ENCODE results near the gene FBF1. TPM values are rescaled to one million over a fixed set of nuclear protein-coding genes. Genes with fewer than 3 reads are reported as not detected.

FBF1 gene
- total and polyA plus RNA-seq, 9 of the 15 experiments (the other 6 are each of a cell fraction or from before 2014, with no cell fraction given), result 0.46 to 14.9 (median 7.5) TPM

DNA sequence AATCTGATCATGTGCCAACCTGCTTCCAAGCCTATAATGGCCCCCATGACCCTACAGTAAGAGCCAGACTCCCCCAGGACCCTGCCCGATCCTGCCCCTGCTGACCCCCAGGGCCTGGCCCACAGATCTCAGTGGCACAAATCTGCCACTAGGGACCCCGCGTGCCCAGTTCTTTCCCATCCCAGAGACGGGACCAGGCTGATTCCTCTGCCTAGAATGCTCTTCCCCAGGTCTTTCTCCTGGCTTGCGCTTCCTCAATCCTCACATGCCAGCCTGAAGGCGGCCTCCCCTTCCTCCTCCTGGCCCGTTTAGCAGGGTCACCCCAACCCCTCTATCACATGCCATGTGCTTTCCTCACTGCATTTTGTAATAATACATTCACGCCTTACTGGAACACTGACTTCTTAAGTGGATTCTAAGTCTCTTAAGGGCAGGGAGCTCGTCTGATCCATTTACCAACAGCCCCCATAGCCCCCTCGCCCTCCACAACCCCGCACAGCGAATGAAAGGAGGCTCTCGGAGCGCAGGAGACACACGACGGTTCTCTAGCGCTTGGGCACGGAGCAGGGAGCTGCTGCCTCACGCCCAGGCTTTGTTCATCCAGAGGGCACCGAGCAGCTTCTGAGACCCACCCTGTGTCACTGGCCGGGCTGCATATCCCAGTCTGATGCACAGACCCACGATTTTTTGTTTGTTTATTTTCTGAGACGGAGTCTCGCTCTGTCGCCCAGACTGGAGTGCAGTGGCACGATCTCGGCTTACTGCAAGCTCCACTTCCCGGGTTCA, 45.3 kb downstream of the FBF1 start (continued):
- no peak for TF ChIP-seq ZNF384 (IDR thresholded peaks at IDR 0.05; ENCODE audit: low read depth, low read length)
- TF ChIP-seq ZC3H4 (CRISPR knock-in tag; IDR thresholded peaks at IDR 0.05; ENCODE audit: borderline replicate concordance), result 0 out of 2 replicates have a peak, but pooled peaks have one; percentile 8
- no peak for TF ChIP-seq DPF2 (IDR thresholded peaks at IDR 0.05)
- TF ChIP-seq, protein P1, sequence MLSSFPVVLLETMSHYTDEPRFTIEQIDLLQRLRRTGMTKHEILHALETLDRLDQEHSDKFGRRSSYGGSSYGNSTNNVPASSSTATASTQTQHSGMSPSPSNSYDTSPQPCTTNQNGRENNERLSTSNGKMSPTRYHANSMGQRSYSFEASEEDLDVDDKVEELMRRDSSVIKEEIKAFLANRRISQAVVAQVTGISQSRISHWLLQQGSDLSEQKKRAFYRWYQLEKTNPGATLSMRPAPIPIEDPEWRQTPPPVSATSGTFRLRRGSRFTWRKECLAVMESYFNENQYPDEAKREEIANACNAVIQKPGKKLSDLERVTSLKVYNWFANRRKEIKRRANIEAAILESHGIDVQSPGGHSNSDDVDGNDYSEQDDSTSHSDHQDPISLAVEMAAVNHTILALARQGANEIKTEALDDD (IDR thresholded peaks at IDR 0.05), result no peak
- no peak for TF ChIP-seq GABPB1 (CRISPR knock-in tag; IDR thresholded peaks at IDR 0.05)
- TF ChIP-seq ELF2 (CRISPR knock-in tag; IDR thresholded peaks at IDR 0.05), result no peak; the same call in 1 of the 2 replicates
- TF ChIP-seq, protein P2, sequence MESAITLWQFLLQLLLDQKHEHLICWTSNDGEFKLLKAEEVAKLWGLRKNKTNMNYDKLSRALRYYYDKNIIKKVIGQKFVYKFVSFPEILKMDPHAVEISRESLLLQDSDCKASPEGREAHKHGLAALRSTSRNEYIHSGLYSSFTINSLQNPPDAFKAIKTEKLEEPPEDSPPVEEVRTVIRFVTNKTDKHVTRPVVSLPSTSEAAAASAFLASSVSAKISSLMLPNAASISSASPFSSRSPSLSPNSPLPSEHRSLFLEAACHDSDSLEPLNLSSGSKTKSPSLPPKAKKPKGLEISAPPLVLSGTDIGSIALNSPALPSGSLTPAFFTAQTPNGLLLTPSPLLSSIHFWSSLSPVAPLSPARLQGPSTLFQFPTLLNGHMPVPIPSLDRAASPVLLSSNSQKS (CRISPR knock-in tag; IDR thresholded peaks at IDR 0.05), result no peak
- TF ChIP-seq, protein P3, sequence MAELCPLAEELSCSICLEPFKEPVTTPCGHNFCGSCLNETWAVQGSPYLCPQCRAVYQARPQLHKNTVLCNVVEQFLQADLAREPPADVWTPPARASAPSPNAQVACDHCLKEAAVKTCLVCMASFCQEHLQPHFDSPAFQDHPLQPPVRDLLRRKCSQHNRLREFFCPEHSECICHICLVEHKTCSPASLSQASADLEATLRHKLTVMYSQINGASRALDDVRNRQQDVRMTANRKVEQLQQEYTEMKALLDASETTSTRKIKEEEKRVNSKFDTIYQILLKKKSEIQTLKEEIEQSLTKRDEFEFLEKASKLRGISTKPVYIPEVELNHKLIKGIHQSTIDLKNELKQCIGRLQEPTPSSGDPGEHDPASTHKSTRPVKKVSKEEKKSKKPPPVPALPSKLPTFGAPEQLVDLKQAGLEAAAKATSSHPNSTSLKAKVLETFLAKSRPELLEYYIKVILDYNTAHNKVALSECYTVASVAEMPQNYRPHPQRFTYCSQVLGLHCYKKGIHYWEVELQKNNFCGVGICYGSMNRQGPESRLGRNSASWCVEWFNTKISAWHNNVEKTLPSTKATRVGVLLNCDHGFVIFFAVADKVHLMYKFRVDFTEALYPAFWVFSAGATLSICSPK (IDR thresholded peaks at IDR 0.05; ENCODE audit: borderline replicate concordance), result 0 out of 2 replicates have a peak, but pooled peaks have one; percentile 13
- TF ChIP-seq, protein P4, sequence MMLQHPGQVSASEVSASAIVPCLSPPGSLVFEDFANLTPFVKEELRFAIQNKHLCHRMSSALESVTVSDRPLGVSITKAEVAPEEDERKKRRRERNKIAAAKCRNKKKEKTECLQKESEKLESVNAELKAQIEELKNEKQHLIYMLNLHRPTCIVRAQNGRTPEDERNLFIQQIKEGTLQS (IDR thresholded peaks at IDR 0.05), result no peak
- TF ChIP-seq, protein P4 (CRISPR knock-in tag; conservative IDR thresholded peaks at IDR 0.05), result 0 out of 2 replicates have a peak, but pooled peaks have one; percentile 39
- TF ChIP-seq SP1 (CRISPR knock-in tag; IDR thresholded peaks at IDR 0.05), result peak; percentile 67; the same call in 1 of the 2 replicates
- TF ChIP-seq, protein P5, sequence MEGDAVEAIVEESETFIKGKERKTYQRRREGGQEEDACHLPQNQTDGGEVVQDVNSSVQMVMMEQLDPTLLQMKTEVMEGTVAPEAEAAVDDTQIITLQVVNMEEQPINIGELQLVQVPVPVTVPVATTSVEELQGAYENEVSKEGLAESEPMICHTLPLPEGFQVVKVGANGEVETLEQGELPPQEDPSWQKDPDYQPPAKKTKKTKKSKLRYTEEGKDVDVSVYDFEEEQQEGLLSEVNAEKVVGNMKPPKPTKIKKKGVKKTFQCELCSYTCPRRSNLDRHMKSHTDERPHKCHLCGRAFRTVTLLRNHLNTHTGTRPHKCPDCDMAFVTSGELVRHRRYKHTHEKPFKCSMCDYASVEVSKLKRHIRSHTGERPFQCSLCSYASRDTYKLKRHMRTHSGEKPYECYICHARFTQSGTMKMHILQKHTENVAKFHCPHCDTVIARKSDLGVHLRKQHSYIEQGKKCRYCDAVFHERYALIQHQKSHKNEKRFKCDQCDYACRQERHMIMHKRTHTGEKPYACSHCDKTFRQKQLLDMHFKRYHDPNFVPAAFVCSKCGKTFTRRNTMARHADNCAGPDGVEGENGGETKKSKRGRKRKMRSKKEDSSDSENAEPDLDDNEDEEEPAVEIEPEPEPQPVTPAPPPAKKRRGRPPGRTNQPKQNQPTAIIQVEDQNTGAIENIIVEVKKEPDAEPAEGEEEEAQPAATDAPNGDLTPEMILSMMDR (IDR thresholded peaks at IDR 0.05 in 2 of 3, conservative IDR thresholded peaks at IDR 0.05 in 1 of 3; ENCODE audit: insufficient read depth in 2 of 3, low read depth in 1 of 3, low read length in 3 of 3), result peak in 2 of 3 experiments; percentile 26 to 50; a peak in 5 of 6 replicates
- no peak for TF ChIP-seq SAFB2 (IDR thresholded peaks at IDR 0.05; ENCODE audit: borderline replicate concordance, low read depth, low read length, severe bottlenecking)
- TF ChIP-seq, protein P6, sequence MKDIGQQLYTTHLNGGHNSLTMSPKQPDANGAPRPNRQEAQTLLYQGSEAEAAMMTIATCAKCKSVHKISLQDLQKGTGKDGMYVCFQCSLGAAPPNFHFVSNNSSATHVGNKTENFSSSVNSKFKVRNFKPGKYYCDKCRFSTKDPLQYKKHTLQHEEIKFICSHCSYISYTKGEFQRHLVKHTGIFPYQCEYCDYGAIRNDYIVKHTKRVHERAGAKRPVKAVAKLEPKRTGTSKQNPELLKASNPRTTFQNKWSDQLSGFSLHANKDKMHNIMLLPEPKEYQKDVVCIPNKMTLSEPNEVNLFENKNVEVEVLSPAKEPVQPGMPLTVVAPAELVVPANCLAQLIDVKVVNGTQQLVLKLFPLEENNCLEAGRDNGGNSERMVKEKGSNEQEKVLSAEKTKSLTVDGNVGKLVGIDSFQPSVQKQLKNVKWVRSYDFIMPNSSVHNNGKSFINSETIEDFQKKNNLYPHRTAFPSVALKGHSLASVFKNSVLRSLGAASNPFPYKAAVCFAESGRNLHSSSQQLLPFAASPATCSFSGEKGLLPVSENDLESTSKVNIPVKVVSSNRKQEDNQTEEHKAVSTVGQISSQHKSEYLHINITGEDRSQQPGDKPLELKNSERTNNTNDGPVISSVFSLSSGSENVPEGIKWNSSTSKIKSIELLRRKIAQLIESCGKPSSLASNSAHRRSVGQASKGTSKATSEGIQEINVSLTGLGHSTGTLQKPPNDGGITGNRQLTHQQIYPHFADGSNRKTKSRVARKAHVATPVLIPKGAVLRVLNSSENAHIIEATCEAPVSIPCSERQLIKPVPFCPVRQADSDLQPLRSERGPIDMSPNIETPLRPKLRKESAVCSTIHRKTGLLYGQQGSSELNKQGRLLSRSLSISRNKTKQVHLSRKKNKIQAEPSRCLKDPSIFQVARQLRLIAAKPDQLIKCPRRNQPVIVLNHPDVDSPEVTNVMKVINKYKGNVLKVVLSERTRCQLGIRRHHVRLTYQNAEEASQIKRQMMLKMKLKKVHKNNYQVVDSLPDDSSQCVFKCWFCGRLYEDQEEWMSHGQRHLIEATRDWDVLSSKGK (CRISPR knock-in tag; IDR thresholded peaks at IDR 0.05), result no peak
- TF ChIP-seq POU5F1 (IDR thresholded peaks at IDR 0.05; ENCODE audit: borderline replicate concordance, low read depth, low read length, partially characterized antibody), result no peak
